LNCAP (cell line): ENCODE results near the gene LTO1.

Experiments used
- TF ChIP-seq, protein P1 (sequence below): fragments of 450-650 bp; IDR thresholded peaks from 2 replicates; pipeline ENCODE4 v1.5.1; 2017; ENCODE audit warnings: mild to moderate bottlenecking

LTO1 gene

GRCh38 chr11:69657456-69657910, 17.7 kb downstream of the LTO1 start:
- TF ChIP-seq, protein P1, sequence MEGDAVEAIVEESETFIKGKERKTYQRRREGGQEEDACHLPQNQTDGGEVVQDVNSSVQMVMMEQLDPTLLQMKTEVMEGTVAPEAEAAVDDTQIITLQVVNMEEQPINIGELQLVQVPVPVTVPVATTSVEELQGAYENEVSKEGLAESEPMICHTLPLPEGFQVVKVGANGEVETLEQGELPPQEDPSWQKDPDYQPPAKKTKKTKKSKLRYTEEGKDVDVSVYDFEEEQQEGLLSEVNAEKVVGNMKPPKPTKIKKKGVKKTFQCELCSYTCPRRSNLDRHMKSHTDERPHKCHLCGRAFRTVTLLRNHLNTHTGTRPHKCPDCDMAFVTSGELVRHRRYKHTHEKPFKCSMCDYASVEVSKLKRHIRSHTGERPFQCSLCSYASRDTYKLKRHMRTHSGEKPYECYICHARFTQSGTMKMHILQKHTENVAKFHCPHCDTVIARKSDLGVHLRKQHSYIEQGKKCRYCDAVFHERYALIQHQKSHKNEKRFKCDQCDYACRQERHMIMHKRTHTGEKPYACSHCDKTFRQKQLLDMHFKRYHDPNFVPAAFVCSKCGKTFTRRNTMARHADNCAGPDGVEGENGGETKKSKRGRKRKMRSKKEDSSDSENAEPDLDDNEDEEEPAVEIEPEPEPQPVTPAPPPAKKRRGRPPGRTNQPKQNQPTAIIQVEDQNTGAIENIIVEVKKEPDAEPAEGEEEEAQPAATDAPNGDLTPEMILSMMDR: no peak

DNA sequence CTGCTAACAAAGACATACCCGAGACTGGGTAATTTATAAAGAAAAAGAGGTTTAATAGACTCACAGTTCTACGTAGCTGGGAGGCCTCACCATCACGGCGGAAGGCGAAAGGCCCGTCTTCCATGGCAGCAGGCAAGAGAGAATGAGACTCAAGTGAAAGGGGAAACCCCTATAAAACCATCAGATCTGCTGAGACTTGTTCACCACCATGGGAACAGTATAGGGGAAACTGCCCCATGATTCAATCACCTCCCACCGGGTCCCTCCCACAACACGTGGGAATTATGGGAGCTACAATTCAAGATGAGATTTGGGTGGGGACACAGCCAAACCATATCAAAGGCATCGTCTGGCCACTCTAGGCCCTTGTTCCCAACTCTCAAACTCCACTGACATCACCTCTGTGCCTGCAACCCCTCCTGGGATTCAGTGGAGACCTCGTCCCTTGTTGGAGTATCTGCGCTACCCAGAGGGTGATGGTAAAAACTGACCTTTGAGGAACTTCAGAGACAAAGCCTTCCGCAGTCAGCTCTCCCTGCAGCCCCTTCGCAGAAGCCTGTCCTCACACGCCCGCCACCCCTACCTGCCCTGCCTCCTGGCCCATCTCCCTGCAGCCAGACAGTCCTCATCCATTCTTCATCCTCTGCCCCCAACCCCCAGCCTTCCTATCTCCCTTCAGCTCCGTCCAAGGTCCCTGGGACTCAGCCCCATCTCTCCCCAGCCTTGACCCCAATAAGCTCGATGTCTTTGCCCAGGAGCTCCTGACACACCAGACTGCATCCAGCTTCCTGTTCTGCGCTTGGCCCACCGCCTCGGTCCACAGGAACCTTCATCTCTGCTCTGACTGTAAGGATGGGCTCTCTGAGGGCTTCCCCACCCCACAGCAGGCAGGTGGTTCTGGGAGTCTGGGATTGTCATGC, 18.4 kb downstream of the LTO1 start:
- TF ChIP-seq, protein P1: no peak

DNA sequence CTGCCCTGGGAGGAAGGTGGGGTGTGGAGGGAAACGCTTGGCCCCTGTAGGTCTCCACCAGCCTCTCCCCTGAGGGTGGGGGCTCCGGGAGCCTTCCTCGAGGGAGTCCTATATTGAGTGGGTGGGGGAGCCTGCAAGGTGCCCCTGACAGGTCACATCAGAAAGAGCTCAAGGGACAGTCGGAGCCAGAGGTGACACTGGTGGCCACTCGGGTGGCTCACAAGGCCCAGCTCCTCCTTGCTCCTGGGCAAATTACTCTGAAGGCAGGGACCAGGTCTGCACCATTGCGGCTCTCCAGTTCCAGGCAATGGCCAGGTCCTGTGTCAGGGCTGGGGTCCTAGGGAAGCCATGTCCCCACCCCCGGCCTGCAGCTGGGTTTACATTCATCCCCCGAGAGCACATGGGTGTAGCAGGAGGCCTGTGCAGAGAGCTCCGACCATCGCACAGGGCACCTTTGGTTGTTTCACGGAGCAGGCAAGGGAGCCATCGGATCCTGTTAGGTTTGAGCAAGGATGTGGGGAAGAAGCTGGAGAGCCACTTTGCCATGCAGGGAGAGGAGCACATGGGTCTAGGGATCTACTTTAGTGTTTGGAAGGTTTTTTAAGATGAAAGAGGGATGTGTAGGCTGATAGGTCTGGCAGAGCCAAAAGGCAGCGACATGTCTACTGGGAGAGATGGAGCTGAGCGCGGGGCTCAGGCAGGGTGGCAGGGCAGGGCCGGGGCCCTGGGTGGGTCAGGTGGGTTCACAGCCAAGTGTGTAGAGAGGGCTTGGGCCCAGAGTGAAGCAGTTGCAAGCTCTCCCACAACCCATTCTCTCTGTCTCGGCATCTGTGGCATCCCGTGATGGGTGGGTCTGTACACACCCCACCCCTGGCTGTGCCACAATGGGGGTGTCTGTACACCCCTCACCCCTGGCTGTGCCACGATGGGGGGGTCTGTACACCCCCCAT, 19.4 kb downstream of the LTO1 start:
- TF ChIP-seq, protein P1: no peak

DNA sequence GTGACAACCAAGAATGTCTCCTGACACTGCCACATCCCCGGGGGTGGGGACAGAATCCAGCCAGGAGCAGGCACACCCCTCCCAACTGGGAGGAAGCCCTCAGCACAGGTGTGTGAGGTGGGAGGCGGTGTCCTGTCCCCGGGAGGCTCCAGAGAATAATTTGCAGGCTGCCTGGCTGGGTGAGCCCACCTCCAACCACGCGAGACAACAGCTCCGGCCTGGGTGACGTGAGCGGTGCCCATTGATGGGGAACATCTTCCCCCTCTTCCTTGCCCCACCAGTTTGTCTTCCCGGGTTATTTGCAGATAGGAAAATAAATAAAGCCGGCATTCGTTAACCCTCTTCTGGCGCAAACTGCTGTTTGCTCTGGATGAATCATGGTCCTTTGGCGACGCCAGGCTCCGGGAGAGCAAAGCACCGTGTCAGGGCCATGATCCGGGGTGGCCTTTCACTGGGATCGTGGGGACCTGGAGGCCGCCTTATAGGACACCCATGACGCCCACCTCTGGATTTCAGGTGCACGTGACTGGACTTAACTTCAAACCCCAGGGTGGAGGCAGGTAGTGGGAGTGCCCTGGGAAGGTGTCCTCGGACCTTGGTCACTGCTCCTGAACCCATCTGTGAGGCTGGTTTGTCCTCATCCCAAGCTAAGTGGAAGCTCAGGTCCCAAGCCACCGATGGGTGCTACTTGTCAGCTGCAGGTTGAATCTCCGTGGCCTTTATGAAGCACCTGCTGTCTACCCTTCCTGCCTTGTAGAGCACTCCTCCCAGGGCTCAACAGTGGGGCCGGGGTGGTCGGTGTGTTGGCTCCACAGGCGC, 20.3 kb downstream of the LTO1 start:
- TF ChIP-seq, protein P1: peak; percentile 15; the same call in 1 of the 2 replicates

DNA sequence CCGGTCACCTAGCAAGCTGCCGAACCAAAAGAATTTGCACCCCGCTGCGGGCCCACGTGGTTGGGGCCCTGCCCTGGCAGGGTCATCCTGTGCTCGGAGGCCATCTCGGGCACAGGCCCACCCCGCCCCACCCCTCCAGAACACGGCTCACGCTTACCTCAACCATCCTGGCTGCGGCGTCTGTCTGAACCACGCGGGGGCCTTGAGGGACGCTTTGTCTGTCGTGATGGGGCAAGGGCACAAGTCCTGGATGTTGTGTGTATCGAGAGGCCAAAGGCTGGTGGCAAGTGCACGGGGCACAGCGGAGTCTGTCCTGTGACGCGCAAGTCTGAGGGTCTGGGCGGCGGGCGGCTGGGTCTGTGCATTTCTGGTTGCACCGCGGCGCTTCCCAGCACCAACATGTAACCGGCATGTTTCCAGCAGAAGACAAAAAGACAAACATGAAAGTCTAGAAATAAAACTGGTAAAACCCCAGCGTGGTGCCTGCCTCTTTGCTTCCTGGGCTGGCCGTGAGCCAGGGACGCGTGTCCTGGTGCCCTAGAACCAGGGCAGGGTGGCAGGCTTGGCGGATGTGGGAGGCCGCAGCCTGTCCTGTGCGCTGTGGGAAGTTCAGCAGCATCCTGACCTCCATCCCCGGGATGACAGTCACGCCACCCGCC, 21.0 kb downstream of the LTO1 start:
- TF ChIP-seq, protein P1: no peak

DNA sequence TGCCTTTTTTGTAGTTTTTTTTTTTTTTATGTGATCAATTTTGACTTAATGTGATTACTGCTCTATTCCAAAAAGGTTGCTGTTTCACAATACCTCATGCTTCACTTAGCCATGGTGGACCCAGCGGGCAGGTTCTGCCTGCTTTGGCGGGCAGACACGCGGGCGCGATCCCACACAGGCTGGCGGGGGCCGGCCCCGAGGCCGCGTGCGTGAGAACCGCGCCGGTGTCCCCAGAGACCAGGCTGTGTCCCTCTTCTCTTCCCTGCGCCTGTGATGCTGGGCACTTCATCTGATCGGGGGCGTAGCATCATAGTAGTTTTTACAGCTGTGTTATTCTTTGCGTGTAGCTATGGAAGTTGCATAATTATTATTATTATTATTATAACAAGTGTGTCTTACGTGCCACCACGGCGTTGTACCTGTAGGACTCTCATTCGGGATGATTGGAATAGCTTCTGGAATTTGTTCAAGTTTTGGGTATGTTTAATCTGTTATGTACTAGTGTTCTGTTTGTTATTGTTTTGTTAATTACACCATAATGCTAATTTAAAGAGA, 21.7 kb downstream of the LTO1 start:
- TF ChIP-seq, protein P1: no peak
